T1000 (cell line): ENCODE data around the gene EIPR1.
"Not testable (repeated sequence)": the region's sequence is repeated elsewhere in the genome, so short reads cannot be mapped to it uniquely, and the experiment has no call there.

Experiments
- DNase-seq: peaks from one replicate; lab custom pipeline; 2025; ENCODE audit warnings: mixed read lengths; lab: John Stamatoyannopoulos, UW

EIPR1 gene

GRCh38 chr2:3211256-3212060 is 166.2 kb downstream of the EIPR1 start:
- no peak for DNase-seq

GRCh38 chr2:3210257-3210656 is 167.4 kb downstream of the EIPR1 start:
- DNase-seq: no peak

- DNase-seq: no peak
These were observed 168.4 kb downstream of the EIPR1 start for GRCh38 chr2:3209258-3209657.

GRCh38 chr2:3208591-3208990 is 169.0 kb downstream of the EIPR1 start:
- DNase-seq: no peak

GRCh38 chr2:3208179-3208578 is 169.4 kb downstream of the EIPR1 start:
- DNase-seq: no peak

GRCh38 chr2:3207091-3207491 is 170.5 kb downstream of the EIPR1 start:
- no peak for DNase-seq

- no peak for DNase-seq
These were observed 171.8 kb downstream of the EIPR1 start for GRCh38 chr2:3205845-3206244.

GRCh38 chr2:3204031-3204821 is 173.4 kb downstream of the EIPR1 start:
- no peak for DNase-seq

GRCh38 chr2:3203497-3204019 is 174.1 kb downstream of the EIPR1 start:
- no peak for DNase-seq

- DNase-seq: no peak
These were observed 174.7 kb downstream of the EIPR1 start for GRCh38 chr2:3202926-3203325.

GRCh38 chr2:3201281-3201680 is 176.3 kb downstream of the EIPR1 start:
- DNase-seq: no peak

GRCh38 chr2:3200420-3200939 is 177.1 kb downstream of the EIPR1 start:
- no peak for DNase-seq

- DNase-seq: no peak
These were observed 177.8 kb downstream of the EIPR1 start for GRCh38 chr2:3199627-3200345.

- not testable (repeated sequence) for DNase-seq
These were observed 178.9 kb downstream of the EIPR1 start for GRCh38 chr2:3198671-3199192.

GRCh38 chr2:3198119-3198518 is 179.5 kb downstream of the EIPR1 start:
- DNase-seq: no peak

- no peak for DNase-seq
These were observed 180.3 kb downstream of the EIPR1 start for GRCh38 chr2:3197308-3197707.

GRCh38 chr2:3196716-3197115 is 180.9 kb downstream of the EIPR1 start:
- DNase-seq: no peak

- DNase-seq: no peak
These were observed 181.8 kb downstream of the EIPR1 start for GRCh38 chr2:3195641-3196476.

GRCh38 chr2:3194828-3195227 is 182.8 kb downstream of the EIPR1 start:
- DNase-seq: no peak

GRCh38 chr2:3193443-3194330 is 183.9 kb downstream of the EIPR1 start:
- DNase-seq: no peak
